Endothelial cell of hepatic sinusoid (primary cell): ENCODE measurements around the gene STX3.
"Not testable (repeated sequence)": the region's sequence is repeated elsewhere in the genome, so short reads cannot be mapped to it uniquely, and the experiment has no call there.

Experiments
- in situ Hi-C: cut with HindIII; loops from 2 replicates; pipeline ENCODE4 v1.10.0; 2017; ENCODE audit warnings: low sequenced_read_pairs

Gene STX3

DNA sequence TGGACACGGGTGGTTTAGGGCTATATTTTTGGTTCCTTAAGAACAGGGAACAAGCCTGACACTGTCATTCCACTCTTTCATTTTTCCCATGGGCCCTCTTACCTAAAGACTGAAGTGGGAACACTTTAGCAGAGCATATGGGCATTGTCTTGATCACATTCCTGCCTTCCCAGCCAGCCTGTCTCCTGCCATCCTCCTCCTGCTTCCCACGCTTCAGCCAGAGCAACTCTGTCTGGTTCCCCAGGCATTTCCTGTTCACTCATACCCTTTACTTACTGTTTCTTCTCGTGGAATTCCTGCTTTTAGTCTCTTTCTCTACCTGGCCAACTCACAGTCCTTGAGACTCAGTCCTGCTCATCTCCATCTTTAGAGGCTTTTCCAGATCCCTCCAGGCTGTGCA is 32.6 kb downstream of the STX3 start:
- in situ Hi-C loops = no loop called here

DNA sequence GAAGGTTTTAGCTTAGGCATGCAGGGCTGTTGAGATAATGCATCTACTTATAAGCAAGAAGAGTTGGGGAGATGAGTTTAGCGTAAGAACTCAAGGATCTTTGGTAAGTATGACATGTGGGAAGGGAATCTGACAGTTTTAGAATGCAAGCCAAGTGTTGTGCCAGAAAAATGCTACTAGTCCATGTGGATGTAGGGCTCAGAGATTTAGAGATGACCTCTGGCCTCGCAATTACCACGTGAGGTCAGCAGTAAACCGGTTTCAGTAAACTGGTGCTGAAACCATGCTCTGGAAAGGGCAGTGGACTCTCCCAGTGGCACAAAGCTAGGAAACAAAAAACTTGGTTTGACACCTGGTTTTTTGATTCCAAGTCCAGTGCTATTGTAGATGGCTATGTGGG is 36.5 kb downstream of the STX3 start:
- in situ Hi-C loops = no loop called here

DNA sequence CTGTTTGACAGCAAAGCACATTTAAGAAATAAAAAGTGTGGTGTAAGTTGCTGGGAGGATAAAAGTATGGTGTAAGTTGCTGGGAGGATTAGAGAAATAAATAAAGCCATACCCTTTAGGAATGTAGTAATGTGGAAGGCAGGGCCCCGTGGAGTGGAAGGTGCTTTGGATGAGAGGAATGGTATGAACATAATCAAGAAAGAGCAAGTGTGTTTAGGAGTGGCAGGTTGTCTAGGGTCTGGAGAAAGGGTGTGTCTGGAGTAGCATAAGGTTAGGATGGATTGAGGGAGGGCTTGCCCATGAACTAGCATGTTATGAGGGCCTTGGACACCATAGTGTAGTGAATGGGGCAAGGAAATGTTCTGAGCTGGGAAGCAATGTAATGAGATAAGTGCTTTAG is 37.3 kb downstream of the STX3 start:
- in situ Hi-C loops = no loop called here

DNA sequence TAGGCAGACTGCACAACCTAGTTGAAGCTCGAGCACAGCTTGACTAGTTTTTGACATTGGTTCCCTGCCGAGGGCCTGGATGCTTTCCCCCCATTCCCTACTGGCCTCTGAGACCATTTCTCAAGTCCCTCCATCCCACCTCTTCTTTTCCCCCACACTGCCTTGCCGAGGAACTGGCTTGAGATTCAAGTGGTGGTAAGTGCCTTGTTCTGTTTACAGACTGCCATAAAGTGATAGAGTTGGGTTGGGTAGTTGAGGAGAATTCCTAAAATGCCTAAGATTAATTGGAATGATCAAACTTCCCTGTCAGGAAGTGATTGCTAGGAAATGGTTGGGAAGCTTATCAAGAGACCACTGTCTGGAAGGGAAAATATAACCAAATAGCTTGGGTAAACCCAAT is 39.2 kb downstream of the STX3 start:
- in situ Hi-C loops = no loop called here

GRCh38 chr11:59800390-59801025 is 45.3 kb downstream of the STX3 start:
- in situ Hi-C loops = no loop called here

DNA sequence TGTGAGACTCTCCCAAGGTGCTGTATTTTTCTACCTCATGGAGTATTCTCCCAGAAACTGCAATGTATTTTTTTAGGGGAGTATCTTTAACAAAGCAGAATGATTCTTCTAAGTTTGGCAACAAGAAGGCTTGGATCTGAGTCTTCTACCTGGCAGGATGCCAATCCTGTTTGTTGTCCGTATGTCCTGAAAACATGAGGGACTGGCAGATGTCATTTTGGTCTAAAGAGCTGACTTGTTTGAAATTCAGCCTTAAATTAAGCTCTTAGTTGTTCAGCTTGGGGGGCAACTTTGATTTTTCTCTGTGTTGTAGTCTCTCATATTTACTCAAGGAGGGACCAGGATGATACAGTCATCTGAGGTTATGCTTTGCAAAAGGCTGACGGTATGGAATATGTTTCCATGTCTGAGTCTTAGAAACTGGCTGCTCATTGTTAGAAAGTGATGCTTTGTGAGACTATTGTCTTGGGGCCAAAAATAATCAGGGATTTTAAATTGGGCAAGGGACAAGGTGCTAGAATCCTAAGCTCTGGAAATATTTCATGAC is 46.1 kb downstream of the STX3 start:
- in situ Hi-C loops = no loop called here

DNA sequence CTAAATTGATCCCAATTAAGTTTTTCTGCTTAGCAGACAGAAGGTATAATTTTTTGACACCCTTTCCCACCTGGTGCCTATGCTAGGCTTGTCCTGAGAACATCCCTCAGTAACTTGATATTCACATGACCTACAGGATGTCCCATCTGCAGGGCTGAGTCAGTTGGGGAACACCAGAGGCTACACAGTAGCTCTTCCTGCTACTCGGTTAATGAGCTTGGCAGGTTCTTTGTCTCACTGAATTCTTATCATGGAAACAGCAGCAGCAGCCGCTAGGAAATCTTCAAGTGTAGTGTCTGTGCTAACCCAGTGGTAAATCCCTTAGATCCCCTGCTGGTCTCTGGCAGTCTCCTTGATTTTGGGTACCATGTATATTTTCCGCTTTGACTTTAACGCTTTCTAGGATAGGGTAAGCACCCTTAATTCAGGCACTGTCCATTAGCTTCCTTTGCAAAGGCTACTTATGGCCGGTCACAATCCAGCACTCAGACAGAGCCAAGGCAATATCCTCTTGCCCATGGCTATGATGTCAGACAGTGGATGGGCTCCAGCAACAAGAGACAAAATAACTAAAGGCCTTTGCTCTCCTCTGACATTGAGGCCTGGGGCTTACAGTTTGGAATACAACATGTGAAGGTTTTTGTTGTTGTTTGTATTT is 46.9 kb downstream of the STX3 start:
- in situ Hi-C loops = no loop called here

GRCh38 chr11:59802639-59803176 is 47.5 kb downstream of the STX3 start:
- in situ Hi-C loops = no loop called here

DNA sequence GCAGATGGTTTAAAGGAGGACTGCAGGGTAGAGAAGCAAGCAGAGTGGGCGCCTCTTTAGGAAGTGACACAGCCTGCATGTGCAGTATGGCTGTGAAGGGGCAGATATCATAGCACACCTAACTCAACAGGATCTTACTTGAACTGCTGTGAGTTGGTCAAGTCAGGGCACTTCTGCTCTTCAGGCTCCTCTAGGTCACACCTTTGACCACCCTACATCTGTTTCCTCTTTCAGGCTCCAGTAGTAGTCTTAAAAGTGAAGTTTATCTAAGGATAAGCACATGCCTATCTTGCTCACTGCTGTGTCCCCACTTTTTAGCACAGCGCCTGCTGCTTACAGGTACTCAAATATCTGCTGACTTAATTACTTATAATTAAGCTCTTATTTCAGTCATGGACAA is 48.9 kb downstream of the STX3 start:
- in situ Hi-C loops = no loop called here

DNA sequence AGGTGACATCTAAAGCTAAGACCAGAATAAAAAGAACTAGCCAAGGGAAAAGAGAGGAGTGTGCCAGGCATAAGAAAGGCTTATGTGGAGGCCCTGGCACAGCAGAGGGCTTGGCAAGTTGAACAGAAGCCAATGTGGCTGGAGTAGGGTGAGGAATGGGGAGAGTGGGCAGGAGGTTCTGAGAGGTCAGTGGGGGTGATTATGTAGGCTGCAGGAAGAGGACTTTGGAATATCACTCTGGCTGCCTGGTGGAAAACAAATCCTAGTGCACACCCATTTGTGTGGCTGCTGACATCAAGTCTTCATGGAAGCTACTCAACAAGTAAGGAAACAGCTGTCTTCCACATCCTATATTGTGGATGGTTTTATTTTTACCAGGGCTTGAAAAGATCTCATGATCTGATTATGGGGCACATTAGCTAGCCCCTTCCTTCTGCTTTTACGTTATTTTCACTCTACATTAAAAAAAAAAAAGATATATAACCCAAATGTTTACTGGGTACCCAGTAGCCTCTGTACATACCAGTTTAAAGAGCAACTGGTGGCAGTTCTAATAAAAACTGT is 52.0 kb downstream of the STX3 start:
- in situ Hi-C loops = no loop called here

DNA sequence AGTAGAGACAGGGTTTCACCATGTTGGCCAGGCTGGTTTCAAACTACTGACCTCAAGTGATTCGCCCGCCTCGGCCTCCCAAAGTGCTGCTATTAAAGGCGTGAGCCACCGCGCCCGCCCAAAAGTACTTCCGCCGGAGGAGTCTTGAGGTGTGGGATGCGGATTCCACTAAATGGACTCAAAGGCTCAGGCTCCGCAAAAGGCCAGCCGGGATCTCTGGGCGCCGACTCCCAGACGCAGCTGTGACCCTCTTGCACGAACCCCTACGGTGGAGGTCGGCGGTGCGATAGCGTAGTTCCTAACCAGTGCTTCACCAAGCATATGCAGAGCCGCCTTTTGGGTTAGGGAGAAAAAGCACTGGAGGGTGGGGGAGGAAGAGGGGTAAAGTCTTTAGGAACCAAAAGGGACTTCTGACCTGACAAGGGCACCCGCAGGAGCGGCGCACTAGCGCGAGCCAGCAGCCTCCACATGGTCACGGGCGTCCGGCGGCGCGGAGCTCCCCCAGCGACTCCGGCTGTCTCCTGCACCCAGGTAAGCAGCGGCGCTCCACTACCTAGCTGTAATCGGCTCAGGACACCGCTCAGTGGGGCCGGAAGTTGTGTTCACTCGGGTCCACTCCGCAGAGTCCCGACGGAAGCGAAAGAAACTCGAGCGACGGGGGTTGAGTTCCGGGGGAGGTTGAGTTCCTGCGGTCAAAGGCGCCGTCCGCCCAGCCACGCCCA is 55.2 kb downstream of the STX3 start, which contains the start of gene MRPL16:
Gene MRPL16, minus strand, starts transcription at position 590 of the 722 bp plus-strand sequence. Its CDS starts 120 bp downstream, at position 470.
- in situ Hi-C loops = no loop called here

GRCh38 chr11:59810911-59811259 is 55.7 kb downstream of the STX3 start:
- in situ Hi-C loops = no loop called here

- in situ Hi-C loops = no loop called here
Measured at GRCh38 chr11:59812220-59812619, 57.0 kb downstream of the STX3 start.

GRCh38 chr11:59813364-59813763 is 58.2 kb downstream of the STX3 start:
- in situ Hi-C loops = no loop called here

DNA sequence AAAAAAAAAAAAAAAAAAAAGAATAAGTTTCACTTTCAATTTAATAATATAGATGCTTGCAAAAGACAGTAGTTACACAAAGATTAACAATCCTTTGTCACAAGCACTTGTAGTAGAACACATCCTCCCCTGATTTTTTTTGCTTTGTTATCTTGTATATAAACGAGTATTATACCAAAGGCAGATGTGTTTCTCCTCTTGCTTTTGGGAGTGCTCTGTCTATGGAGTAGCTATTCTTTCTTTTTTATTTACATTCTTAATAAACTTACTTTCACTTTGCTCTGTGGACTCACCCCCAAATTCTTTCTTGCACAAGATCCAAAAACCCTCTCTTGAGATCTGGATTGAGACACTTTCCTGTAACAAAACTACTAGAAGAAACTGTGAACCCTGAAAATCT is 58.8 kb downstream of the STX3 start:
- in situ Hi-C loops = no loop called here

- in situ Hi-C loops = no loop called here
Measured at GRCh38 chr11:59815754-59816153, 60.6 kb downstream of the STX3 start.

DNA sequence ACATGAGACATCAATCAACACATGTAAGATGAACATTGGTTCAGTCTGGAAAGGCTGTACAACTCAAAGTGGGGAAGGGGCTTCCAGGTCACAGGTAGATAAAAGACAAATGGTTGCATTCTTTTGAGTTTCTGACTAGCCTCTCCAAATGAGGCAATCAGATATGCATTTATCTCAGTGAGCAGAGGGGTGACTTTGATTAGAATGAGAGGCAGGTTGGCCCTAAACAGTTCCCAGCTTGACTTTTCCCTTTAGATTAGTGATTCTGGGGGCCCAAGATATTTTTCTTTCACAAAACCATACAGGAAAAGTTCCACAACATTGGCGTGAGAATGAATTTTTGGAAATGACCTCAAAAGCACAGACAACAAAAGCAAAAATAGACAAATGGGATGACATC is 61.3 kb downstream of the STX3 start:
- in situ Hi-C loops = not testable (repeated sequence)

DNA sequence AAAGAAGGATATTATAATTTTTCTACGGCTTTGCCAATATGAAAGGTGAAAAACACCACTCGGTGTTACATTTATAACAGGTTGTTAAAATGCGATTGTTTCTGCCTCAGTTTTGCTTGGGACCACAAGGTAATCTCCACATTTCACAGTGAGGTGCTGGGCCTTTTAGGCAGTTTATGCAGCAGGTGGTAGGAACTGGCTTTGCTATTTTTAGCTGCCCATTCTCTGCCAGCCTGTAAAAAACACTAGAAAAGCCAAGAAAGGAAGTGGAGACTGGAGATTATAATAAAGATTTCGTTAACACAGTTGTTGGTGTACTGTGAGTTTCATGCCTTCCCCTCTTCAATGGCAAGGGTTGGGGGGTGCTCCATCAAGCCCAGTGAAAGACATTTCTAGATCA is 63.4 kb downstream of the STX3 start:
- in situ Hi-C loops = no loop called here

DNA sequence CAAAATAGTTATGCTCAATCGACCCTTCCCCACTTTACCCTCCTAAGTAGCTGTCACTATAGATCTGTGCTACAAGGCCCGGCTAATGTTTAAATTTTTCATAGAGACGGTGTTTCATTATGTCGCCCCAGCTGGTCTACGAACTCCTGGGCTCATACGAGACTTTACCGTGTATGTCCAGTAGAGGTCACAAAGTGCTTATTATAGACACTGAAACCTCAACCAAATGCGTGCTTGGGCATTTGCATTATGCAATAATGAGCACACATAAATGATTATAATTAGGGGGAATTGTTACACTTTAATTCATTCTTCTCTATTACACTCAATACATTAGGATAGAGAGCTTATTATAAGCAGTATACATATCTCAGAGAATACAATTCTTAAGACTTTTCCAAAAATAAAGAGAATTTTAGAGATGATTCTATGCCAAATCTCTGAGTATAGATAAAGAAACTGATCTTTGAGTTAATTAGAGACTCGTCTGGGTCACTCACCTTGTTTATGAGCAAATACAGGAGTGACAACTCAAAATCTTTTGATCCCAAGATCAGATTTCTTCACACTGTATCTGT is 67.9 kb downstream of the STX3 start:
- in situ Hi-C loops = no loop called here

- in situ Hi-C loops = loop anchor here (5.0 kb wide), 1 partner anchor 68 kb away; no protein-coding TSS in a partner anchor
Measured at GRCh38 chr11:59829358-59829757, 74.2 kb downstream of the STX3 start.

DNA sequence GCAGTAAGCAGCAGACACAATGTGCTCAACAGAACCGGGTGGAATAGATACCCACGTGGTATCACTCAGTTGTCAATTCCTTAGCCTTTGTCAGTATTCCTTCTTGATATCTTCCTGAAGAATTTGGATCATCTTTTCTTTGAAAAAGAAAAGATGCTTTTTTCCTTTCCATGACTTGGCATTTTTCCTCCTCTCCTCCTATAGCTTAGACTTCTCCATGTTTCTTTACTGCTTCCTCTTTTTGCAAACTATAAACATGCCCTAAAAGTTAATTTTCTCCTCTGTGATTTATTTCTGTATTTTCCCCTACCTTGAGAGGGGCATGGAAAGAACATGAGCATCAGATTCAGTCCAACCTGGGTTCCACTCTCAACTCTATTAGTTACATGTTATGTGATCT is 78.4 kb downstream of the STX3 start:
- in situ Hi-C loops = no loop called here
